Limb (tissue), 2 donors: Measurements from ENCODE around the gene RUSC1.

Experiments used
- DNase-seq, 2 donors: peaks; one replicate each; pipeline ENCODE4 v3.0.0-alpha.2; 2016; ENCODE audit errors: extremely low spot score in 2 of 2

RUSC1 gene

DNA sequence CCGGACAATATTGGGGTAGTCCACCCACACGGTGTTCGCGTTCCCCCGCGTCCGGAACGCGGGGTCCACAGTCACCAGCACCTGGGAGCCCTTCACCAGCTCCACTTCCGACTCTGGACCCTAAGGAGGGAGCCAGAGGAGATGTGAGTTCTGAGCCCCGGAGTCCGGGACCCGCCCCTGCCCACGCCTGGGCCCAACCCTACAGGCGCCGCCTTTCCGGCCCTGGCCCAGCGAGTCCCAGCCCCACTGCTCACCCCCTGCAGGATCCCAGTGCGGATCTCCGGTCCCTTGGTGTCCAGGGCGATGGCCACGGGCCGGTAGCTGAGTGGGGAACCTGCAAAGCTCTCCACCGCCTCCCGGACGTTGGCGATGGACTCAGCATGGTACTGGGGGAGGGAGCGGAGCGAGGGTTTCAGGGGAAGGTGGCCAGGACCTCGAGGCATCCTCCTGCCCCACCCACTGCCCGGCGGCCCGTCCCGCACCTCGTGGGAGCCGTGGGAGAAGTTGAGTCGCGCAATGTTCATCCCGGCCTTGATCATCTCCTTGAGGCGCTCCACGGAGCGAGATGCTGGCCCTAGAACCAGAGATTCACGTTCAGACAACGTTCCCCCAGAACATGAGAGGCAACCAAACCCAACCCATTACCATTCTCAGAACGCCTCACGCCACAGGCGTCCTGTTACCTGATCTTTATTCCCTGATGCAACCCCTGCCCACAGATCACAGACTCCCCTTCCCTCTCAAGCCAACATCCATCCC, 25.3 kb upstream of the RUSC1 start:
- DNase-seq, result no peak

GRCh38 chr1:155295942-155296267, 24.8 kb upstream of the RUSC1 start:
- DNase-seq, result no peak

- no peak for DNase-seq
Observed at GRCh38 chr1:155296661-155297060, 24.0 kb upstream of the RUSC1 start.

DNA sequence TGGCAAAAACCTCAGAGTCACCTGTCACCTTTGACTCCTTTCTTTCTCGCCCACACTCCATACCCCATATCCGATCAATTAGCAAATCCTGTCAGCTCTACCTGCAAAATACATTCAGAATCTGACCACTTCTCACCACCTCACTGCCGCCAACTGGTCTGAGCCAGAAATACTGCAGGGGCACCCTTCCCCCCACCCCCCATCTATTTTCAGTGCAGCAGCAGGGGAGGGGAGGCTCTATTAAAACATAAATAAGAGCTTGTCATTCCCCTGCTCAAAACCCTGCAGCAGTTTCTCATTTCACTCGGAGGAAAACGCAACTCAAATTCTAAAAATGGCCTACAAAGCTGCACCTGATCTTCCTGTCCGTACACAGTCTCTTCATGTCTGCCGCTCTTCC, 23.3 kb upstream of the RUSC1 start:
- no peak for DNase-seq

DNA sequence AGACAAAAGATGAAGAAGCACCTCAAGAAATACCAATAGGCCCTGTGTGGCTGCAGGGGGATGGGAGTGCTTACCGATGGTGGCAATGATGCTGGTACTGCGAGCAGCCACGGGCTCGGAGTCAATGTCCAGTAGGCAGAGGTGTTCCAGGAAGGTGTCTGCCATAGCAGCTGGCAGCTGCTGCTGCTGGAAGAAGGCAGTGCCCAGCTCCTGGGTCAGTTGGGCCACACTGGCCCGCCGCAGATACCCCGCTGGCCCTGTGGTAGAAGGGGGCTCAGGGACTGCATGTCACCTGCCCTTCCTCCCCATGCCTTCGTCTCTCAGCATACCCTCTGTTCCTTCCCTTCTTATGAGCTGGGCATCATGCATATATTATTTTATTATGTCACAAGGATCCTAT, 20.7 kb upstream of the RUSC1 start:
- DNase-seq, result no peak

DNA sequence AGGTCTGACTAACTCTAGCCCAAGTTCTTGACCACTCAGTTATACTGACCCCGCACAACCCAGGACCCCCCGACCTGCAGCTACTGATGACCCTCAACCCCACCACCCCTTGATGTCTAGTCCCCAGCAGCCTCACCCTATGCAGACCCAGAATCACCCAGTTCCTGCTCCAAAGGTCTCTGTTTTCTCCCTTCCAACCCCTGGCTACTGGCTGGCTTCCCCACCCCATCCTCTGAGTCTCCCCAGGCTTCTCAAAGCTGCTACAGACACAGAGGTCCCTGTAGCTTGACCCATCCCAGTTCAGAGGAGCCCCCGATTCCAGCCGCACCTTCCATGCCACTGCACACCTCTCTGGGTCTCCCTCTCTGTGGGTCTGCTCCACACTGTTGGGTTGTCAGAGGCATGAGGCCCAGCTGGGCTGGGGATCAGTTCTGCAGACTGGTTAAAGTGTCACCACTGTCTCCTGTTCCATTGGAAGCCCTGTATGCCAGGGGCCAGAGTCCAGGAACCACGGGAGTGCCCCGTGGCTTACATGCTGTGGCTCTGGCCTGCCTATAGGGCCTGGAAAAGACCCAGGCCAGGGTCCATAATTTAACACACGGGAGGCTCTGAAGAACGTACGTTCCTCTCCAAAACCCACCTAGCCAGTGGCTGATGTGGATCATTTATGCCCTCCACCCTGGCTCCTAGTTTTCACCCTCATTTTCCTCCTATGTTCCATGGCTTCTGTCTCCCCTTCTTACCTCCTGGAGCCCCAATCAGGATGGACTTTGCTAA, 20.0 kb upstream of the RUSC1 start:
- no peak for DNase-seq

DNA sequence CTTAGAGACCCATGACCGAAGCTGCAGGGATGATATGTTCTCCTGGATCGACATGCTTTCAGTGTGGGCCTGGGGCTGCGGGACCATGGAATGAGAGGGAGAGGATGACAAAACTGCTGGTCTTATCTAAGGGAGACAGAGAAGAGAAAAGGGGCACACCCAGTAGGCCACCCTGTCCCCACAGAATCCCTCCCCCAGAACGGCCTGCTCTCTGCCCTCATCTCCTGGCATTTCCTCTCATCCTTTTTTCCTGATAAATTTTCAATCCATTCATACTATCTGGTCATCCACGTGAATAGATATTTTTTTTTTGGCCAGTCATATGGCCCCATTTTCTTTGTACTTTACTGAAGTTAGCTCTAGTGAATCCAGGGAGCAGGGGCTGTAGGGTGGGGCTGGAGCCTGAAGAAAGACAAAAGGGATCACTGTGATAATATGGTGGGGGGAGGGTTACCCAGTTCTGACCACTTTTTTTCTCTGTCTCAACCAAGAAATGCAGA, 19.3 kb upstream of the RUSC1 start, which contains the start of gene PKLR:
Gene PKLR, minus strand, starts transcription at position 97 of the 500 bp plus-strand sequence. Its CDS starts 43 bp downstream, at position 54.
- no peak for DNase-seq

DNA sequence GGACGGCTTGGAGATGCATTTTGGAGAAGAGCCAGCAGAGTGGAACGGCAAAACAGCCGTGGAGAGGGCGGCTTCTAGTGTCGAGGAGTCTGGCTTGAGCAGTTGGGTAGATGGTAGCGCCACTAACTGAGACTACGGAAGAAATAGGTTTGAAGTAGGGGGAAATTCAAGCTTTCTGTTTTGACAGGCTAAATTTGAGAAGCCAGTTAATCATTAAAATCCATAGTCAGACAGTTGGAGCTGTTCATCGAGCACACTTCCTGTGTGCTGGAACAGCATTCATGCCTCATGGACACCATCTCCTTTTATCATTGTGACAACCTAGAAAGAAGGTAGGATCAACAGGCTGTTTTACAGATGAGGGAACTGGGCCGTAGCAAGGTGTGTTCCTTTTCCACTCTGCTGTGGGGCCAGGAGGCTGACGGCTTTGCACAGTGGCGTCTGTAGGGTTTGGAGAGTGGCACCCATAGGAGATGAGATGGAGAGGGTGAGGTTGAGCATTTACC, 16.1 kb upstream of the RUSC1 start:
- DNase-seq, result no peak

DNA sequence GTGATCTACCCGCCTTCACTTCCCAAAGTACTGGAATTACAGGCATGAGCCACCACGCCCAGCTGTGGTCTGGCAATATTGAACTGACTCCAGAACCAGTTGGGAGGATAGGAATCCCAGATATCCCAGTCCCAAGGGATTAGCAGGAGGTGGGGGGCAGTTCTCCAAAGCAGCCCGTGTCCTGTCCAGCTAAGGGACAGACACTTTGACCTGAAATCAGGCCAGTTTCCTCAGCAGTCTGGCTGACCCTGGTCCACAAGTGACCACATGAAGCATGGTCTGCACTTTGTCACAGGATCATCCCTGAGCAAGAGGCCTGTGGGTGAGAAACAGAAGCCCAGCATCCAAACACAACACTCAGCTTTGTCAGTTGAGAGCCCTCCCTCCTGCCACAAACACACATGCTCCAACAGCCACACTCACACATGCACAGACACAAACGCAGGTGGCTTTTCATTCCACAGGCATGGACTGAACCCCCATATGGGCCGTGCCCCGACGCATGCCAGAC, 14.8 kb upstream of the RUSC1 start:
- DNase-seq, result no peak

- DNase-seq, result peak in 1 of 2 donors; percentile 36
Observed at GRCh38 chr1:155307247-155307740, 13.4 kb upstream of the RUSC1 start.

GRCh38 chr1:155308493-155309422, 11.9 kb upstream of the RUSC1 start, which contains the start of gene FDPS:
FDPS (plus strand) TSS chr1:155308866; CDS start chr1:155309790, 924 bp downstream.
- peak; percentile 97 to 99 for DNase-seq

GRCh38 chr1:155309423-155310021, 11.2 kb upstream of the RUSC1 start:
- peak in 1 of 2 donors; percentile 46 for DNase-seq

DNA sequence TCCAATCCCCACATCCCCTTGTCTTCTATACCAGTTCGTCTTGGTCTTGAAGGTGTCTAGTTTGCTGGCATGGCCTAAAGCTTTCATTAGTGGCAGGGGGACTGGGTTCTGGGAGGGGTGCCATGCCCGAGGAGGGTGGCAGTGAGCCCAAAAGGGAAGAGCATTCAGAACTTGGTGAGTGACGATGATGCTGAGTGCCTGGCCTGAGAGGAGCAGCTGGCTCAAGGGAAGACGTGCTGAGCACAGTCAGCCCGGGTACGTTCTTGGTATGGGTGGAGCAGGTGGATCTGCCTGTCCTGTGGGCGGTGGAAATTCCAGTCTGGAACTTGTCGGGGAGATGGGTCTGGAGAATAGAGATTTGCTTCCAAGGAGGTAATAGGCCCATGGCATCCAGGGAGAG, 7.4 kb upstream of the RUSC1 start:
- no peak for DNase-seq

DNA sequence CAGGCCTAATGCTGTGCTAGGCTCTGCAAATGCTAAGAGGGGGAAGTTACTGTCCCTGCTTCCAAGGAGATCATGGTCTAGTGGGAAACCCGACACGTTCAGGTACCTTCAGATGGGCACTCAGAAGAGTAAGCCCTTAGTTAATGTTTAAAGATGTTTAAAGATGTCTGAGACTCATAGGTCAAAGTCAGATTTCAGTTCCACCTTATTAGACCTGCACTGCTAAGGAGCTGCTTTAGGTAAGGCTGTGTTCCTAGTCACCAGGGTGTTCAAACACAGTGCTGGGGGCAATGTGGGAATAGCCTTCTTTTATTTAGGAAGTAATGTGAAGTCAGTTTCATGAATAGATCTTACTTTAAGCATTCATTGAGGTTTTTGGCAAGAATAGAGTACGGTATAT, 3.8 kb upstream of the RUSC1 start:
- no peak for DNase-seq

DNA sequence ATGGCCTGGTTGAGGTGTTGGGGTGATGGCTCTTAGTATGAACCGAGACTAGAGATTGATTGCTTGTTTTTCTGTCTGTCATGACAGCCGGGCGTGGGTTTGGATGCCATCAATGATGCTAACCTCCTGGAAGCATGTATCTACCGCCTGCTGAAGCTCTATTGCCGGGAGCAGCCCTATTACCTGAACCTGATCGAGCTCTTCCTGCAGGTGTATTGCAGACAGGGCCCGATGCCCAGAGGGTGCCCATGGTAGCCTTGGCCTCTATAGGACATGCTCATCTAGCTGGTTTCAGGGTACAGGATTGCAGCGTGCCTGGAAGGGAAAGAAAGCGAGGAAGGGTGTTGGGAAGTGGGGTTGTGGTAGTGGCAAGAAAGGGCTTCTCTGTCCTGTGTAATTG, 2.6 kb upstream of the RUSC1 start:
- no peak for DNase-seq

DNA sequence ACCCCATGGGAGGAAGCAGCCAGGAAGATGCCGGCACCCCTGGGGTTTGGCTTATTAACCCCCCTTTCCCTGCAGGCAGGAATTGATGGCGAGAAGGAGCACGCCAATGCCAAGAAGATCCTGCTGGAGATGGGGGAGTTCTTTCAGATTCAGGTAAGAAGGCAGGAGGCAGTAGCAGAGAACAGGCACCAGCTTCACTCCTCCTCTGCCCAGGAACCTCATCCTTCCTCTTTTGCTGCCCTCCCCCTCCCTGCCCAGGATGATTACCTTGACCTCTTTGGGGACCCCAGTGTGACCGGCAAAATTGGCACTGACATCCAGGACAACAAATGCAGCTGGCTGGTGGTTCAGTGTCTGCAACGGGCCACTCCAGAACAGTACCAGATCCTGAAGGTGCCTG, 1.2 kb upstream of the RUSC1 start:
- DNase-seq, result no peak

GRCh38 chr1:155320252-155320651, 442 bp upstream of the RUSC1 start:
- DNase-seq, result no peak

DNA sequence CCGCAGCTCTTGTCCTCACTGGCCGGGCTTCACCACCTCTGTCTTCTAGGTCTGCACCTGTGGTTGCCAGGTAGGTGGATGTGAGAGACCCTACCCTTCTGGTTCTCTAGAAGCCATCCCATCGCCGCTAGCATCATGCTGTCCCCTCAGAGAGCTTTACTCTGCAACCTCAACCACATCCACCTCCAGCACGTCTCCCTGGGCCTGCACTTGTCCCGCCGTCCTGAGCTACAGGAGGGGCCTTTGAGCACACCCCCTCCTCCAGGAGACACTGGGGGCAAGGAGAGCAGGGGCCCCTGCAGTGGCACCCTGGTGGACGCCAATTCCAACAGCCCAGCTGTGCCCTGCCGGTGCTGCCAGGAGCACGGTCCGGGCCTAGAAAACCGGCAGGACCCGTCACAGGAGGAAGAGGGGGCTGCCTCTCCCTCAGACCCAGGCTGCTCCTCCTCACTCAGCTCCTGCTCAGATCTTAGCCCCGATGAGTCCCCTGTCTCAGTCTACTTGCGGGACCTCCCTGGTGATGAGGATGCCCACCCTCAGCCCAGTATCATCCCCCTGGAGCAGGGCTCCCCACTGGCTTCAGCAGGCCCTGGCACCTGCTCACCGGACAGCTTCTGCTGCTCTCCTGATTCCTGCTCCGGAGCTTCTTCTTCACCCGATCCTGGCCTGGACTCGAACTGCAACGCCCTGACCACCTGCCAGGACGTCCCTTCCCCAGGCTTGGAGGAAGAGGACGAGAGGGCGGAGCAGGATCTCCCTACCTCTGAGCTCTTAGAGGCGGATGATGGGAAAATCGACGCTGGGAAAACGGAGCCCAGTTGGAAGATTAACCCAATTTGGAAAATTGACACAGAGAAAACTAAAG, 1.2 kb downstream of the RUSC1 start:
- peak in 1 of 2 donors; percentile 40 for DNase-seq

- peak in 1 of 2 donors; percentile 24 for DNase-seq
Observed at GRCh38 chr1:155322571-155322952, 1.9 kb downstream of the RUSC1 start.
